Gastroesophageal sphincter (tissue), 3 donors: Measurements from ENCODE around the gene CRYBB2.

ENCODE experiments used
- POLR2A ChIP-seq, 2 donors: fragments of 450-650 bp; IDR thresholded peaks; one replicate each; pipeline ENCODE4 v1.6.1; 2017; ENCODE audit warnings: antibody characterized with exemption in 2 of 2, mild to moderate bottlenecking in 2 of 2, moderate library complexity in 1 of 2
- TF ChIP-seq, protein P1 (sequence below), 4 experiments: fragments of 200-600 bp in 2 of 4; fragments of 450-650 bp in 2 of 4; sonication (generic) in 1 of 4; IDR thresholded peaks; one replicate each; pipeline ENCODE4 v1.5.1; 2017 to 2019; ENCODE audit warnings: antibody characterized with exemption in 4 of 4, mild to moderate bottlenecking in 2 of 4, moderate library complexity in 2 of 4

DNA sequence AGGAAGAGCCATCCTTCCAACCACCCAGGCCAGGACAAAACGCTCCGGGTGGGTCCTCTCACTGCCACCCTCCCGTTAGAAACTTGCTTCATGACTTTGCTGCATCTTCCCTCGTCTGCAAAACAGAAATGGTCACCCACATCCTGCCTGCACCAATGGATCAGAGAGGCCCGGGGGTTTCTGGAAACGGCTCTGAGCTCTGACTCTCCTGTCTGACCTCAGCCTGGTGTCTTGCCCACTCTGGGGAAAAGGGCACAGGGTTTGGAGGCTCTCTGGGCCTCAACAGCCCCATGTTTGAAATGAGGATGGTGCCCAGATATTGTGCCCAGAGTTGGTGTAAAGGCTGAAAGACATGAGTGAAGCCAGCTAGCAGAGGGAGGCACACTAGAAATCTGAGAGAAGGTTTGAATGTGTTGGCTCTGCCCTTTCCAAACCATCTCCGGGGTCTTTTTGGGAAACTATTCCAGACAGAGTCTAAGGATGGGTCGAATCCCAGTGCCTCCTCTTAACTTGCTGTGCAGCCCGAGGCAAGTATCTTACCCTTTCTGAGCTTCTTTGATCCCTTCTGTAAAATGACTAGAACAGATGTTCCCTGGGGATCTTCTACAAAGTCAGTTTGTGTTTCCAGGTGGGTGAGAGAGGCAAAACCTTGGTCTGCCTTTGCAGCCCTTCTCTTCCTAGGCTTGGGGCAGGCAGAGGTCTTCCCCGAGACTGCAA is 17.7 kb upstream of the CRYBB2 start:
- TF ChIP-seq, protein P1, sequence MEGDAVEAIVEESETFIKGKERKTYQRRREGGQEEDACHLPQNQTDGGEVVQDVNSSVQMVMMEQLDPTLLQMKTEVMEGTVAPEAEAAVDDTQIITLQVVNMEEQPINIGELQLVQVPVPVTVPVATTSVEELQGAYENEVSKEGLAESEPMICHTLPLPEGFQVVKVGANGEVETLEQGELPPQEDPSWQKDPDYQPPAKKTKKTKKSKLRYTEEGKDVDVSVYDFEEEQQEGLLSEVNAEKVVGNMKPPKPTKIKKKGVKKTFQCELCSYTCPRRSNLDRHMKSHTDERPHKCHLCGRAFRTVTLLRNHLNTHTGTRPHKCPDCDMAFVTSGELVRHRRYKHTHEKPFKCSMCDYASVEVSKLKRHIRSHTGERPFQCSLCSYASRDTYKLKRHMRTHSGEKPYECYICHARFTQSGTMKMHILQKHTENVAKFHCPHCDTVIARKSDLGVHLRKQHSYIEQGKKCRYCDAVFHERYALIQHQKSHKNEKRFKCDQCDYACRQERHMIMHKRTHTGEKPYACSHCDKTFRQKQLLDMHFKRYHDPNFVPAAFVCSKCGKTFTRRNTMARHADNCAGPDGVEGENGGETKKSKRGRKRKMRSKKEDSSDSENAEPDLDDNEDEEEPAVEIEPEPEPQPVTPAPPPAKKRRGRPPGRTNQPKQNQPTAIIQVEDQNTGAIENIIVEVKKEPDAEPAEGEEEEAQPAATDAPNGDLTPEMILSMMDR (IDR thresholded peaks at IDR 0.05): no peak
- TF ChIP-seq POLR2A (IDR thresholded peaks at IDR 0.05): no peak
